Keratinocyte (primary cell): Measurements from ENCODE around the gene FLVCR1.

ENCODE experiments used
- CTCF ChIP-seq, 3 experiments: IDR thresholded peaks in 1 of 3; conservative IDR thresholded peaks in 1 of 3; optimal IDR thresholded peaks in 1 of 3; 2 replicates in 2 of 3; 3 replicates in 1 of 3; pipeline versions ENCODE3 to v1.5.1; 2011; ENCODE audit warnings: low read length in 3 of 3, mild to moderate bottlenecking in 3 of 3, moderate library complexity in 2 of 3, control low read depth in 1 of 3, inconsistent platforms in 1 of 3; ENCODE audit not compliant: insufficient read depth in 2 of 3; ENCODE audit errors: extremely low read depth in 1 of 3
- EZH2 ChIP-seq: IDR thresholded peaks from one replicate; pipeline ENCODE4 v1.6.1; 2012; ENCODE audit warnings: inconsistent platforms, mild to moderate bottlenecking, low read length, moderate library complexity

GRCh38 chr1:212856755-212857154 lies 1.3 kb upstream of the FLVCR1 start:
- no peak for TF ChIP-seq EZH2
- TF ChIP-seq CTCF (optimal IDR thresholded peaks at IDR 0.05 in 1 of 3, IDR thresholded peaks at IDR 0.05 in 1 of 3, conservative IDR thresholded peaks at IDR 0.05 in 1 of 3; ENCODE audit: extremely low read depth in 1 of 3, insufficient read depth in 2 of 3, low read length in 3 of 3), result no peak
